ENCODE measurements around the gene PLCB4. TPM values are rescaled to one million over a fixed set of nuclear protein-coding genes. Genes with fewer than 3 reads are reported as not detected.

The PLCB4 gene
- total RNA-seq, 1 donor from 2014 or later: 38.0 TPM

DNA sequence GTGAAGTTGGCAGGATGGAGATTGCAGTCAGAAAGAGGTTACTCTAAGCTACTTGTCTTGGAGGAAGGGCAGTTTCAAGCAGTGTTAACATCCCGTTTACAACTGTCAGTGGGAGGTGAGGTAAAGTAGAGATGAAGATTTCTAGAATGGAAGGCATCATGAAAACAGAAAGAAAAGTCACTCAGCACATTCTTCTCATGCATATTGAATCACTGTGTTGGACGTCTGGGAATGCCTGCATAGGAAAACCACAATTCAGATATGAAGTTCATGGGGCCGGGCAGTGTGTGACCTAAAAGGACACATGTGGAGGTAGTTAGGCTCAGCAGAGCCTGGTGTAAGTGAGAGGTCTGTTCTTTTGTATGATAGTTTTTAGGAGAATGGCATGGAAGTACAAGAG is 372.0 kb downstream of the PLCB4 start:
- DNase-seq (ENCODE audit: low spot score in 2 of 2): no peak
- no peak overlapping the region for H3K27ac ChIP-seq
- no peaks in the 10 kb centered on the region for H3K4me1 ChIP-seq
- H3K4me3 ChIP-seq: no peak overlapping the region
- no peaks in the 10 kb centered on the region for H3K27me3 ChIP-seq
- TF ChIP-seq CTCF (IDR thresholded peaks at IDR 0.05): no peak
- H3K9me3 ChIP-seq: no peaks in the 10 kb centered on the region
- H3K36me3 ChIP-seq: peaks cover 0 to 15% of the 10 kb centered on the region in 2 donors
- intact Hi-C loops (cut with DNase I): no loop called here

DNA sequence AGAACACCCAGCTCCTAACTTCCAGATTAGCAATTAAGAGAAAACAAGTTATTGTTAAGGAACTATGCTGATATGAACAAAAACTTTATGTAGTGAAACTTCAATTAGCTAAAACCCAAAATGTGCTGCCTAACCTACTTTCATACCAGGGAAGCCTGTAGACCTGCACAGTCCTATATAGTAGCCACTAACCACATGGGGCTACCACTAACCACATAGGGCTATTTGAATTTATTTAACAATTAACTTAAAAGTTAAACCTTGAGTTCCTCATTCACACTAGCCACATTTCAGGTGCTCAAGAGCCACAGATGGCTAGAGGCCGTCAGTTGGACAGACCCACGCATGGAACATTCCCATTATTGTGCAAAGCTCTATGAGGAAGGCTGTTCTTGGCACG is 373.1 kb downstream of the PLCB4 start:
- Histone ChIP-seq H3K36me3 (peaks cover 0 to 15% of the 10 kb centered on the region in 2 donors), H3K27ac (no peak overlapping the region), H3K9me3 (no peaks in the 10 kb centered on the region), H3K4me3 (no peak overlapping the region), H3K4me1 (no peaks in the 10 kb centered on the region), H3K27me3 (no peaks in the 10 kb centered on the region)
- no peak for DNase-seq (ENCODE audit: low spot score in 2 of 2)
- intact Hi-C loops (cut with DNase I): no loop called here
- no peak for TF ChIP-seq CTCF (IDR thresholded peaks at IDR 0.05)

DNA sequence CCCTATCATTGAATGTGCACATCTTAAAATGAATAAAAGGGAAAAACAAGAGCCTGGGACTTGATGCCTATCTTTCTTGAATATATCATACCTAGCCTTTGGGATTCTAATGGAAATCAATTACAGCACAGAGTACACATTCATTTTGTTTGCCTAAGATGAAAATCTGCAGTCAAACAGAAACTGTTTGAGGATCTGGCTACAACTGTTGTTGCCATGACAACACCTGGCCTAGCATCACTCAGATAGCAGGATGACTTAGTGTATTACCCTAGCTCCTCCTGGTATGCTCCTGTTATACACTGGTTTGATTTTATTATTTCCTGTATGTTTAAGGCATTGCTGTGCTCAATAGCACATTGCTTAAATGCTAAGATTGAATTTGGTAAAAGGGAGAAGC is 374.0 kb downstream of the PLCB4 start:
- H3K27ac ChIP-seq: no peak overlapping the region
- TF ChIP-seq CTCF (IDR thresholded peaks at IDR 0.05): no peak
- no peak for DNase-seq (ENCODE audit: low spot score in 2 of 2)
- no peaks in the 10 kb centered on the region for H3K9me3 ChIP-seq
- no peaks in the 10 kb centered on the region for H3K27me3 ChIP-seq
- no peak overlapping the region for H3K4me3 ChIP-seq
- intact Hi-C loops (cut with DNase I): no loop called here
- peaks cover 0 to 15% of the 10 kb centered on the region in 2 donors for H3K36me3 ChIP-seq
- H3K4me1 ChIP-seq: no peaks in the 10 kb centered on the region

DNA sequence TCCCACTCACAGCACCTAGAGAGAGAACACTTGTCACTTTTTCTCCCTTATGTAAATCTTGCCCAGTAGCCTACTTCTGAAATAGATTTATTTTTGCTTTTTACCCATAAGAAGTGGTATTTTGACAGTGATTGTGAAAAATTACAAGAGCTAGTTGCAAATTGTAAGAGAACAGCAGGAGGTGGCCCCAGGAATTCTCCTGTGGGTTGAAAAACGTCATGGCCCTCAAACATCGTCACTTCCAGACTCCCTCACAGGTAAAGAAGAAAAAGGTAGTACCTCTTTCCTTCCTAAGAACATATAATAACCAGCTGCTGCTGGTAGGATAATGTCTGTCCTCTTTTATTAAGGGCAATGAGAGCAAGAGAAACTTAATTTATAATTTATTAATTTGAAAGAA is 376.0 kb downstream of the PLCB4 start:
- no peak for TF ChIP-seq CTCF (IDR thresholded peaks at IDR 0.05)
- Histone ChIP-seq H3K27me3 (no peaks in the 10 kb centered on the region), H3K36me3 (no peaks in the 10 kb centered on the region), H3K4me3 (no peak overlapping the region), H3K4me1 (no peaks in the 10 kb centered on the region), H3K9me3 (no peaks in the 10 kb centered on the region), H3K27ac (no peak overlapping the region)
- no peak for DNase-seq (ENCODE audit: low spot score in 2 of 2)
- intact Hi-C loops (cut with DNase I): no loop called here

- no peaks in the 10 kb centered on the region for H3K4me1 ChIP-seq
- no peak for DNase-seq (ENCODE audit: low spot score in 2 of 2)
- H3K36me3 ChIP-seq: no peaks in the 10 kb centered on the region
- intact Hi-C loops (cut with DNase I): no loop called here
- H3K27ac ChIP-seq: no peak overlapping the region
- no peaks in the 10 kb centered on the region for H3K9me3 ChIP-seq
- no peaks in the 10 kb centered on the region for H3K27me3 ChIP-seq
- no peak for TF ChIP-seq CTCF (IDR thresholded peaks at IDR 0.05)
- H3K4me3 ChIP-seq: no peak overlapping the region
Measured at GRCh38 chr20:9447182-9447581, 378.3 kb downstream of the PLCB4 start.

- Histone ChIP-seq H3K4me1 (no peaks in the 10 kb centered on the region), H3K27ac (no peak overlapping the region), H3K36me3 (no peaks in the 10 kb centered on the region), H3K27me3 (no peaks in the 10 kb centered on the region), H3K4me3 (no peak overlapping the region), H3K9me3 (no peaks in the 10 kb centered on the region)
- no peak for TF ChIP-seq CTCF (IDR thresholded peaks at IDR 0.05)
- intact Hi-C loops (cut with DNase I): no loop called here
- DNase-seq (ENCODE audit: low spot score in 2 of 2): no peak
Measured at GRCh38 chr20:9453201-9453600, 384.3 kb downstream of the PLCB4 start.
